HG02884 (cell line): ENCODE measurements around the gene APEH.

ENCODE experiments used
- ATAC-seq: cut with Tn5 transposase; IDR thresholded peaks from one replicate; pipeline ENCODE4 v1.9.1; 2021; ENCODE audit warnings: mild to moderate bottlenecking, moderate library complexity; ENCODE audit not compliant: unreplicated experiment

APEH gene

GRCh38 chr3:49711489-49711888 is 37.3 kb downstream of the APEH start:
- no peak for ATAC-seq

- no peak for ATAC-seq
Measured at GRCh38 chr3:49712166-49712565, 38.0 kb downstream of the APEH start.

GRCh38 chr3:49712631-49713317 is 38.6 kb downstream of the APEH start:
- no peak for ATAC-seq

GRCh38 chr3:49713336-49714105 is 39.4 kb downstream of the APEH start:
- ATAC-seq = no peak

GRCh38 chr3:49714728-49715550 is 40.8 kb downstream of the APEH start:
- no peak for ATAC-seq

- ATAC-seq = no peak
Measured at GRCh38 chr3:49715611-49716121, 41.5 kb downstream of the APEH start.

GRCh38 chr3:49716169-49716568 is 42.0 kb downstream of the APEH start:
- ATAC-seq = no peak

- ATAC-seq = no peak
Measured at GRCh38 chr3:49716691-49717210, 42.6 kb downstream of the APEH start.

- ATAC-seq = no peak
Measured at GRCh38 chr3:49717211-49717958, 43.2 kb downstream of the APEH start.

- ATAC-seq = no peak
Measured at GRCh38 chr3:49717959-49718857, 44.1 kb downstream of the APEH start.

GRCh38 chr3:49718858-49719213 is 44.7 kb downstream of the APEH start:
- ATAC-seq = no peak

- peak; percentile 50 for ATAC-seq
Measured at GRCh38 chr3:49719214-49719884, 45.2 kb downstream of the APEH start, which contains the start of gene AMIGO3. TSS of gene AMIGO3 (minus strand) at chr3:49719684. CDS start at chr3:49719465, 219 bp downstream.

- ATAC-seq = no peak
Measured at GRCh38 chr3:49720855-49721595, 46.9 kb downstream of the APEH start.

GRCh38 chr3:49721596-49721895 is 47.4 kb downstream of the APEH start:
- no peak for ATAC-seq

GRCh38 chr3:49721896-49722781 is 48.0 kb downstream of the APEH start:
- no peak for ATAC-seq

- no peak for ATAC-seq
Measured at GRCh38 chr3:49722896-49723295, 48.7 kb downstream of the APEH start.

GRCh38 chr3:49723296-49723627 is 49.1 kb downstream of the APEH start:
- ATAC-seq = no peak
